Measurements from ENCODE around the gene APBA2. TPM values are rescaled to one million over a fixed set of nuclear protein-coding genes. Genes with fewer than 3 reads are reported as not detected.

Gene APBA2
- total RNA-seq, 1 experiment from 2014 or later: not detected

DNA sequence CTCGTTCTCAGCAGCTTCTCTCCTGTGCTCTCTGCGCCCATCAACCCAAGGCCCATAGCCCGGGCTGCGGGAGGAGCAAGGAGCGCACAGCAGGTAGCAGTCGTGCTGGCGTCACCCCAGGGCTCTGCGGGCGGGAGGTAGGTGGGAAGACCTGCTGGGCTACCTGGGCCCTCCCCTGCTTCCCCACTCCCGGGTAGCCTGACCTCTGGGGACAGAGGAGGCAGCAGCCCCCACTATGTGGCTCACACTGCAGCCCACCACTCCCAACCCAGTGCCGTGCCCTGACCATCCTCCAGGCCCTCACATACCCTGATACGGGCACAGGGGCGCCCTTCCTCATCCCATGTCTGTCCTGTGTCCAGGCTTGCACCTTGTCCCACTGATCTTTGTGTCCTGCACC is 212.9 kb downstream of the APBA2 start:
- Mint-ChIP-seq H3K9me3 (ENCODE audit: unreplicated experiment) (no peaks in the 10 kb centered on the region), H3K4me1 (ENCODE audit: low read depth, unreplicated experiment) (no peaks in the 10 kb centered on the region), H3K36me3 (ENCODE audit: insufficient read depth, unreplicated experiment) (peaks cover 5% of the 10 kb centered on the region), H3K4me3 (ENCODE audit: unreplicated experiment) (no peak overlapping the region), H3K27me3 (ENCODE audit: insufficient read depth, unreplicated experiment) (peaks cover 15% of the 10 kb centered on the region), H3K27ac (ENCODE audit: unreplicated experiment) (no peak overlapping the region)
- TF ChIP-seq, protein P1, sequence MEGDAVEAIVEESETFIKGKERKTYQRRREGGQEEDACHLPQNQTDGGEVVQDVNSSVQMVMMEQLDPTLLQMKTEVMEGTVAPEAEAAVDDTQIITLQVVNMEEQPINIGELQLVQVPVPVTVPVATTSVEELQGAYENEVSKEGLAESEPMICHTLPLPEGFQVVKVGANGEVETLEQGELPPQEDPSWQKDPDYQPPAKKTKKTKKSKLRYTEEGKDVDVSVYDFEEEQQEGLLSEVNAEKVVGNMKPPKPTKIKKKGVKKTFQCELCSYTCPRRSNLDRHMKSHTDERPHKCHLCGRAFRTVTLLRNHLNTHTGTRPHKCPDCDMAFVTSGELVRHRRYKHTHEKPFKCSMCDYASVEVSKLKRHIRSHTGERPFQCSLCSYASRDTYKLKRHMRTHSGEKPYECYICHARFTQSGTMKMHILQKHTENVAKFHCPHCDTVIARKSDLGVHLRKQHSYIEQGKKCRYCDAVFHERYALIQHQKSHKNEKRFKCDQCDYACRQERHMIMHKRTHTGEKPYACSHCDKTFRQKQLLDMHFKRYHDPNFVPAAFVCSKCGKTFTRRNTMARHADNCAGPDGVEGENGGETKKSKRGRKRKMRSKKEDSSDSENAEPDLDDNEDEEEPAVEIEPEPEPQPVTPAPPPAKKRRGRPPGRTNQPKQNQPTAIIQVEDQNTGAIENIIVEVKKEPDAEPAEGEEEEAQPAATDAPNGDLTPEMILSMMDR (IDR thresholded peaks at IDR 0.05; ENCODE audit: insufficient read depth in 1 of 2, low read depth in 1 of 2, low read length in 1 of 2, severe bottlenecking in 1 of 2, unreplicated experiment in 1 of 2): no peak
- CTCF ChIA-PET: no interaction called here
- no peaks in the 10 kb centered on the region for H3K36me3 ChIP-seq (ENCODE audit: control insufficient read depth, insufficient read depth, low read length)
- DNase-seq: no peak
- no peaks in the 10 kb centered on the region for H3K4me1 ChIP-seq
- H3K27me3 ChIP-seq (replicated peaks; ENCODE audit: control insufficient read depth, insufficient read depth, low read length): no peaks in the 10 kb centered on the region
- no TSS peak for BruUV-seq (replicated peaks)
- no peak overlapping the region for H3K4me3 ChIP-seq (ENCODE audit: low read depth, low read length)
- intact Hi-C loops (cut with micrococcal nuclease; ENCODE audit: unreplicated experiment): no loop called here
- H3K9me3 ChIP-seq: no peaks in the 10 kb centered on the region
- POLR2A ChIA-PET: no interaction called here

DNA sequence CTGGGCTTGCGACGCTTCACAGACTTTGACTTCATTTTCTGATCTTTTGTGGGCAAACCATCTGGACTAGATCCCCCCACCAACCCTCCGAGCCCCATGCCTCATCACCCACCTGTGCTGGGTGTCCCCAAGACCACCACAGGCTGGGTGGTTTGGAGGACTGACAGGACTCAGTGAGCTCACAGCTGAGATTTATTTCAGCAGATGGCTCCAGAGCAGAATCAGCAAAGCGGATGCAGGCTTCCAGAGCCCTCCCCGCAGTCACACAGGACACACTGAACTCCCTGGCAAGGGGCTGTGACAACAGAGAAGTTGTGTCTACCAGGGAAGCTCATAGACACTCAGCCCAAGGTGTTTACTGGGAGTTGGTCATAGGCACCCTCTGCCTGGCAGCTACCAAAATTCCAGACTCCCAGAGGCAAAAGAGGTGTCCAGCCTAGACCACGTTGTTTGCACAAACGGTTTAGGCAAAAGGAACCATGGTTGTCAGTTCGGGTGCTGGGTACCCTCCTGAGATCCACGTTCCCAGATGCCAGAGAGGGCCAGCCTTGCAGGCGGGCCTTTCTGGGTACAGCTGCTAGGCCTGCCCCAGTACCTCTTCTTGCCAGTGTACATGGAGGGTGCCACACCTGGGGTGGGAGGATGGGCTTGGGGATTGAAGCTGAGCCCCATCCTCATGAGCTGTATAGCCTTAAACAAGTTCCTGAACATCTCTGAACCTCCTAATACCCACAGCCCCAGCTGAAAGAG is 213.5 kb downstream of the APBA2 start:
- Histone ChIP-seq H3K4me3 (ENCODE audit: low read depth, low read length) (no peak overlapping the region), H3K36me3 (ENCODE audit: control insufficient read depth, insufficient read depth, low read length) (no peaks in the 10 kb centered on the region), H3K27me3 (replicated peaks; ENCODE audit: control insufficient read depth, insufficient read depth, low read length) (no peaks in the 10 kb centered on the region), H3K9me3 (no peaks in the 10 kb centered on the region), H3K4me1 (no peaks in the 10 kb centered on the region)
- Mint-ChIP-seq H3K4me3 (ENCODE audit: unreplicated experiment) (no peak overlapping the region), H3K27me3 (ENCODE audit: insufficient read depth, unreplicated experiment) (peaks cover 15% of the 10 kb centered on the region), H3K4me1 (ENCODE audit: low read depth, unreplicated experiment) (no peaks in the 10 kb centered on the region), H3K36me3 (ENCODE audit: insufficient read depth, unreplicated experiment) (peaks cover 5% of the 10 kb centered on the region), H3K9me3 (ENCODE audit: unreplicated experiment) (no peaks in the 10 kb centered on the region), H3K27ac (ENCODE audit: unreplicated experiment) (no peak overlapping the region)
- CTCF ChIA-PET: no interaction called here
- BruUV-seq (replicated peaks): no TSS peak
- DNase-seq: no peak
- POLR2A ChIA-PET: no interaction called here
- intact Hi-C loops (cut with micrococcal nuclease; ENCODE audit: unreplicated experiment): no loop called here
- TF ChIP-seq, protein P1 (IDR thresholded peaks at IDR 0.05; ENCODE audit: insufficient read depth in 1 of 2, low read depth in 1 of 2, low read length in 1 of 2, severe bottlenecking in 1 of 2, unreplicated experiment in 1 of 2): no peak

DNA sequence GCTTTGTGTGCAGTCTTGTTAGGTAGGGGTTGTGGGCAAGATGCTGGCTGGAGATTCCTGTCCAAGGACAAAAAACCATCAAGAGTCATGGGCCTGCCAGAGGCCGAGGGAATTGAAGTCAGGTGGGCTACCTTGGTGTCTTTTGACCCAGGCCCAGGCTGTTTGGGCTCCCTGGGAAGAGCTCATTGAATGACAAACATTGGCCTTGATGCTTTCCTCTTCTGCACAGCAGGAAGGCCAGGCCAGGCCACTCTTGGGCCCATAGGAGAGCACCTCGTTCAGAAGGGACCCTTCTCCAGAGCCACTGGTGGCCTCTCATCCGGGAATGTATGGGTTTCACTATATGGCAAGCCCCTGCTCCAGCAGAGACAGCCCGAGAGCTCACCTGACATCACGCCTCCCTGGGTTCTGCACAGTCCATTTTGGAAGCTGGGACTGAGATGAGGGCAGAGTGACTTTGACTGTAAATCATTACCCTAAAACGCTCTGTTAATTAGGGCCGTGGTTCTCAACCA is 214.8 kb downstream of the APBA2 start:
- Histone ChIP-seq H3K36me3 (ENCODE audit: control insufficient read depth, insufficient read depth, low read length) (no peaks in the 10 kb centered on the region), H3K4me1 (no peaks in the 10 kb centered on the region), H3K4me3 (ENCODE audit: low read depth, low read length) (no peak overlapping the region), H3K9me3 (no peaks in the 10 kb centered on the region), H3K27me3 (replicated peaks; ENCODE audit: control insufficient read depth, insufficient read depth, low read length) (no peaks in the 10 kb centered on the region)
- BruUV-seq (replicated peaks): no TSS peak
- DNase-seq: no peak
- peaks cover 5% of the 10 kb centered on the region for H3K36me3 Mint-ChIP-seq (ENCODE audit: insufficient read depth, unreplicated experiment)
- ChIA-PET CTCF (interaction anchor here (0.5 kb wide), 1 partner anchor 15 kb away, joined by 4 read pairs; no protein-coding TSS in a partner anchor), POLR2A (no interaction called here)
- intact Hi-C loops (cut with micrococcal nuclease; ENCODE audit: unreplicated experiment): loop anchor here (5.0 kb wide), 1 partner anchor 103 kb away; no protein-coding TSS in a partner anchor
- TF ChIP-seq, protein P1 (IDR thresholded peaks at IDR 0.05; ENCODE audit: insufficient read depth in 1 of 2, low read depth in 1 of 2, low read length in 1 of 2, severe bottlenecking in 1 of 2, unreplicated experiment in 1 of 2): no peak
- H3K4me3 Mint-ChIP-seq (ENCODE audit: unreplicated experiment): no peak overlapping the region
- no peaks in the 10 kb centered on the region for H3K4me1 Mint-ChIP-seq (ENCODE audit: low read depth, unreplicated experiment)
- peaks cover 14% of the 10 kb centered on the region for H3K27me3 Mint-ChIP-seq (ENCODE audit: insufficient read depth, unreplicated experiment)
- H3K27ac Mint-ChIP-seq (ENCODE audit: unreplicated experiment): no peak overlapping the region
- no peaks in the 10 kb centered on the region for H3K9me3 Mint-ChIP-seq (ENCODE audit: unreplicated experiment)
